HCT116 (cell line): ENCODE data around the gene TBX3.

Experiments
- CBX3 ChIP-seq: IDR thresholded peaks from 2 replicates; pipeline ENCODE4 v1.6.1; 2012; ENCODE audit warnings: low read depth
- CEBPB ChIP-seq: IDR thresholded peaks from 2 replicates; pipeline ENCODE4 v1.6.1; 2012; ENCODE audit warnings: low read depth
- ELF1 ChIP-seq: IDR thresholded peaks from 2 replicates; pipeline ENCODE4 v1.6.1; 2012; ENCODE audit warnings: low read depth, borderline replicate concordance
- EZH2 ChIP-seq: fragments of 200-600 bp; sonication (generic); IDR thresholded peaks from 2 replicates; pipeline ENCODE4 v1.6.1; 2017; ENCODE audit warnings: antibody characterized with exemption, mixed run types
- EZH2phosphoT487 ChIP-seq: fragments of 200-600 bp; IDR thresholded peaks from 2 replicates; pipeline ENCODE4 v1.6.1; 2018; ENCODE audit warnings: antibody characterized with exemption, borderline replicate concordance
- JUND ChIP-seq: IDR thresholded peaks from 2 replicates; pipeline ENCODE4 v1.6.1; 2012
- POLR2A ChIP-seq: IDR thresholded peaks from 2 replicates; pipeline ENCODE4 v1.7.0; 2011; ENCODE audit warnings: borderline replicate concordance; ENCODE audit not compliant: insufficient read depth, insufficient read length; ENCODE audit errors: extremely low read depth
- POLR2AphosphoS5 ChIP-seq: IDR thresholded peaks from 2 replicates; pipeline ENCODE4 v1.6.1; 2011; ENCODE audit warnings: mild to moderate bottlenecking, low read depth, low read length, moderate library complexity
- TCF7L2 ChIP-seq: IDR thresholded peaks from 2 replicates; pipeline ENCODE4 v1.7.0; 2011; ENCODE audit warnings: borderline replicate concordance, inconsistent platforms; ENCODE audit not compliant: insufficient read depth, insufficient read length; ENCODE audit errors: extremely low read depth
- TF ChIP-seq, protein P1 (sequence below), 3 experiments: fragments of 200-600 bp in 1 of 3; sonication (generic) in 1 of 3; IDR thresholded peaks in 2 of 3; conservative IDR thresholded peaks in 1 of 3; 2 replicates each; pipeline ENCODE4 v1.5.1; 2012 to 2017; ENCODE audit warnings: low read depth in 2 of 3, low read length in 2 of 3, antibody characterized with exemption in 1 of 3, borderline replicate concordance in 1 of 3, control low read depth in 1 of 3, mild to moderate bottlenecking in 1 of 3, mixed read lengths in 1 of 3, mixed run types in 1 of 3, moderate library complexity in 1 of 3; ENCODE audit not compliant: insufficient read depth in 1 of 3
- TF ChIP-seq, protein P2 (sequence below): IDR thresholded peaks from 2 replicates; pipeline ENCODE4 v1.6.1; 2012
- TF ChIP-seq, protein P3 (sequence below): IDR thresholded peaks from 2 replicates; pipeline ENCODE4 v1.6.1; 2011; ENCODE audit warnings: mild to moderate bottlenecking, low read length, moderate library complexity; ENCODE audit not compliant: insufficient replicate concordance; ENCODE audit errors: extremely low read depth

DNA sequence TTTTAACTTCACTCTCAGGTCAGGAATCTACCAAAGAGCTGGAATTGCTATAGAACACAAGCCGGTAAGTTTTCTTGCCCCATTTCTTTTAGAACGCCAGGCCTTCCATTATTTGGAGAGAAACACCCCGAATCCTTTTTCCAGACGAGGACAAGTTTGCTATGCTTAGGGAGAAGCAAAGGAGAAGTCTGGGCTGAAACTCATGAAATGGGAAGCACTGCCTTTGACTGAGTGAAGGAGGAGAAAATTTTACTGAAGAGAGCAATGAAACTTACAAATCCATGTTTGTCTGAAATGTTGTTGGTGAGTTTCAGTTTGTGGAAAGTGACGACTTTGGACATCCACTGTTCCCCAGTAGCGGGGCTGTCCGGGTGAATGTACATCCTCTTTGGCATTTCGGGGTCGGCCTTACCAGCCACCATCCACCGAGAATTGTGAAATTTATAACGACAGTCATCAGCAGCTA is 3.3 kb downstream of the TBX3 start:
- TF ChIP-seq JUND (no peak), CBX3 (no peak), POLR2A (no peak), POLR2AphosphoS5 (no peak), CEBPB (no peak), EZH2 (no peak), EZH2phosphoT487 (no peak), TCF7L2 (no peak), ELF1 (no peak)
- TF ChIP-seq, protein P1, sequence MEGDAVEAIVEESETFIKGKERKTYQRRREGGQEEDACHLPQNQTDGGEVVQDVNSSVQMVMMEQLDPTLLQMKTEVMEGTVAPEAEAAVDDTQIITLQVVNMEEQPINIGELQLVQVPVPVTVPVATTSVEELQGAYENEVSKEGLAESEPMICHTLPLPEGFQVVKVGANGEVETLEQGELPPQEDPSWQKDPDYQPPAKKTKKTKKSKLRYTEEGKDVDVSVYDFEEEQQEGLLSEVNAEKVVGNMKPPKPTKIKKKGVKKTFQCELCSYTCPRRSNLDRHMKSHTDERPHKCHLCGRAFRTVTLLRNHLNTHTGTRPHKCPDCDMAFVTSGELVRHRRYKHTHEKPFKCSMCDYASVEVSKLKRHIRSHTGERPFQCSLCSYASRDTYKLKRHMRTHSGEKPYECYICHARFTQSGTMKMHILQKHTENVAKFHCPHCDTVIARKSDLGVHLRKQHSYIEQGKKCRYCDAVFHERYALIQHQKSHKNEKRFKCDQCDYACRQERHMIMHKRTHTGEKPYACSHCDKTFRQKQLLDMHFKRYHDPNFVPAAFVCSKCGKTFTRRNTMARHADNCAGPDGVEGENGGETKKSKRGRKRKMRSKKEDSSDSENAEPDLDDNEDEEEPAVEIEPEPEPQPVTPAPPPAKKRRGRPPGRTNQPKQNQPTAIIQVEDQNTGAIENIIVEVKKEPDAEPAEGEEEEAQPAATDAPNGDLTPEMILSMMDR (IDR thresholded peaks at IDR 0.05 in 2 of 3, conservative IDR thresholded peaks at IDR 0.05 in 1 of 3; ENCODE audit: borderline replicate concordance in 1 of 3, insufficient read depth in 1 of 3, low read depth in 2 of 3, low read length in 2 of 3) = no peak
- TF ChIP-seq, protein P2, sequence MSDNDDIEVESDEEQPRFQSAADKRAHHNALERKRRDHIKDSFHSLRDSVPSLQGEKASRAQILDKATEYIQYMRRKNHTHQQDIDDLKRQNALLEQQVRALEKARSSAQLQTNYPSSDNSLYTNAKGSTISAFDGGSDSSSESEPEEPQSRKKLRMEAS = no peak
- TF ChIP-seq, protein P3, sequence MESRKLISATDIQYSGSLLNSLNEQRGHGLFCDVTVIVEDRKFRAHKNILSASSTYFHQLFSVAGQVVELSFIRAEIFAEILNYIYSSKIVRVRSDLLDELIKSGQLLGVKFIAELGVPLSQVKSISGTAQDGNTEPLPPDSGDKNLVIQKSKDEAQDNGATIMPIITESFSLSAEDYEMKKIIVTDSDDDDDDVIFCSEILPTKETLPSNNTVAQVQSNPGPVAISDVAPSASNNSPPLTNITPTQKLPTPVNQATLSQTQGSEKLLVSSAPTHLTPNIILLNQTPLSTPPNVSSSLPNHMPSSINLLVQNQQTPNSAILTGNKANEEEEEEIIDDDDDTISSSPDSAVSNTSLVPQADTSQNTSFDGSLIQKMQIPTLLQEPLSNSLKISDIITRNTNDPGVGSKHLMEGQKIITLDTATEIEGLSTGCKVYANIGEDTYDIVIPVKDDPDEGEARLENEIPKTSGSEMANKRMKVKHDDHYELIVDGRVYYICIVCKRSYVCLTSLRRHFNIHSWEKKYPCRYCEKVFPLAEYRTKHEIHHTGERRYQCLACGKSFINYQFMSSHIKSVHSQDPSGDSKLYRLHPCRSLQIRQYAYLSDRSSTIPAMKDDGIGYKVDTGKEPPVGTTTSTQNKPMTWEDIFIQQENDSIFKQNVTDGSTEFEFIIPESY = no peak
